ENCODE measurements around the gene MIPOL1.

The MIPOL1 gene

DNA sequence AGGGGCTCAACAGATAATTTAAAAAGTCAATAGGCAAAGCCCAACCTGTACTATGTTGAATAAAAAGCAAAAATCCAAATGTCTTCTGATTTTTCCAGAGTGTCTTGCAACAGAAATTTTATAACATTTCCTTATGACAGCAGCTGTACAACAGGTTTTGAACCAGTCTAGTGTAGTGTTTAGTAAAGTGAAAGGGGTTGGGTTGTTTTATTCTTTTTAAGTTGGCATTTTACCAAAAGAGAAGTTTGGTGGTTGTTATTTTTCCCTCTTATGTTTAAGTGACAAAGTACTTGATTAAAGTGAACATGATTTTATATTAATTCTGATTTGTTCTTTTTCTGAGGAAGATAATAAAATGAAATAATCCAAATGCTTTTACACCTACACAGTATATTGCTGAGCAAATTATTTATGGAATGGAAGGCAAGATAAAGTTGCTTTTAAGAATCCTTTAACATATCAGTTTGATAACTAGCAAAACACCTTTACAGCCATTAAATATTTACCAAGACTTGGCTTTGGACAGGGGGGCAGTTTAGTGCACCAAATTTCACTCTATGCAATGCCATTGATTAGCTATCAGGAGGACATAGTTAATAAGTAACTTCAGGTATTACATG lies 268.4 kb downstream of the MIPOL1 start:
- Mint-ChIP-seq H3K36me3 (ENCODE audit: low read depth) (no peaks in the 10 kb centered on the region), H3K9me3 (peaks cover 36% of the 10 kb centered on the region), H3K27ac (no peak overlapping the region), H3K4me3 (no peak overlapping the region), H3K27me3 (no peaks in the 10 kb centered on the region), H3K4me1 (ENCODE audit: low read depth) (no peaks in the 10 kb centered on the region)
- intact Hi-C loops (cut with micrococcal nuclease): no loop called here

GRCh38 chr14:37466623-37467088 lies 268.9 kb downstream of the MIPOL1 start:
- Mint-ChIP-seq H3K27me3 (no peaks in the 10 kb centered on the region), H3K4me3 (no peak overlapping the region), H3K27ac (no peak overlapping the region), H3K36me3 (ENCODE audit: low read depth) (no peaks in the 10 kb centered on the region), H3K4me1 (ENCODE audit: low read depth) (no peaks in the 10 kb centered on the region), H3K9me3 (peaks cover 31% of the 10 kb centered on the region)
- intact Hi-C loops (cut with micrococcal nuclease): no loop called here

- Mint-ChIP-seq H3K4me3 (no peak overlapping the region), H3K9me3 (peaks cover 33% of the 10 kb centered on the region), H3K36me3 (ENCODE audit: low read depth) (no peaks in the 10 kb centered on the region), H3K27ac (no peak overlapping the region), H3K4me1 (ENCODE audit: low read depth) (no peaks in the 10 kb centered on the region), H3K27me3 (no peaks in the 10 kb centered on the region)
- intact Hi-C loops (cut with micrococcal nuclease): no loop called here
Measured at GRCh38 chr14:37469650-37470049, 271.9 kb downstream of the MIPOL1 start.

- intact Hi-C loops (cut with micrococcal nuclease): no loop called here
- no peaks in the 10 kb centered on the region for H3K27me3 Mint-ChIP-seq
- peaks cover 34% of the 10 kb centered on the region for H3K9me3 Mint-ChIP-seq
- H3K36me3 Mint-ChIP-seq (ENCODE audit: low read depth): no peaks in the 10 kb centered on the region
- no peak overlapping the region for H3K4me3 Mint-ChIP-seq
- no peak overlapping the region for H3K27ac Mint-ChIP-seq
- H3K4me1 Mint-ChIP-seq (ENCODE audit: low read depth): no peaks in the 10 kb centered on the region
Measured at GRCh38 chr14:37470251-37470650, 272.5 kb downstream of the MIPOL1 start.

- intact Hi-C loops (cut with micrococcal nuclease): no loop called here
- H3K27ac Mint-ChIP-seq: no peak overlapping the region
- no peaks in the 10 kb centered on the region for H3K27me3 Mint-ChIP-seq
- no peaks in the 10 kb centered on the region for H3K36me3 Mint-ChIP-seq (ENCODE audit: low read depth)
- H3K4me1 Mint-ChIP-seq (ENCODE audit: low read depth): no peaks in the 10 kb centered on the region
- no peak overlapping the region for H3K4me3 Mint-ChIP-seq
- H3K9me3 Mint-ChIP-seq: peaks cover 49% of the 10 kb centered on the region
Measured at GRCh38 chr14:37472906-37473305, 275.2 kb downstream of the MIPOL1 start.

DNA sequence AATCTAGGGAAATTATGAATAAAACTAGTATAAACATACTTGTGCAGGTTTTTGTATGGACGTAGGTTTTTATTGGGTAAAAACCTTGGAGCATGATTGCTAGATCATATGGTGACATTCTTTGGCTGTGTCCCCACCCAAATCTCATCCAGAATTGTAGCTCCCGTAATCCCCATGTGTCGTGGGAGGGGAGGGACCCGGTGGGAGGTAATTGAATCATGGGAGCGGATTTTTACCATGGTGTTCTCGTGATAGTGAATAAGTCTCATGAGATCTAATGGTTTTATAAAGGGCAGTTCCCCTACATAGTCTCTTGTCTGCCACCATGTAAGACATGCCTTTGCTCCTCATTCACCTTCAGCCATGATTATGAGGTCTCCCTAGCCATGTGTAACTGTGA lies 276.5 kb downstream of the MIPOL1 start:
- Mint-ChIP-seq H3K27ac (no peak overlapping the region), H3K9me3 (peaks cover 62% of the 10 kb centered on the region), H3K4me3 (no peak overlapping the region), H3K27me3 (no peaks in the 10 kb centered on the region), H3K4me1 (ENCODE audit: low read depth) (no peaks in the 10 kb centered on the region), H3K36me3 (ENCODE audit: low read depth) (no peaks in the 10 kb centered on the region)
- intact Hi-C loops (cut with micrococcal nuclease): no loop called here

DNA sequence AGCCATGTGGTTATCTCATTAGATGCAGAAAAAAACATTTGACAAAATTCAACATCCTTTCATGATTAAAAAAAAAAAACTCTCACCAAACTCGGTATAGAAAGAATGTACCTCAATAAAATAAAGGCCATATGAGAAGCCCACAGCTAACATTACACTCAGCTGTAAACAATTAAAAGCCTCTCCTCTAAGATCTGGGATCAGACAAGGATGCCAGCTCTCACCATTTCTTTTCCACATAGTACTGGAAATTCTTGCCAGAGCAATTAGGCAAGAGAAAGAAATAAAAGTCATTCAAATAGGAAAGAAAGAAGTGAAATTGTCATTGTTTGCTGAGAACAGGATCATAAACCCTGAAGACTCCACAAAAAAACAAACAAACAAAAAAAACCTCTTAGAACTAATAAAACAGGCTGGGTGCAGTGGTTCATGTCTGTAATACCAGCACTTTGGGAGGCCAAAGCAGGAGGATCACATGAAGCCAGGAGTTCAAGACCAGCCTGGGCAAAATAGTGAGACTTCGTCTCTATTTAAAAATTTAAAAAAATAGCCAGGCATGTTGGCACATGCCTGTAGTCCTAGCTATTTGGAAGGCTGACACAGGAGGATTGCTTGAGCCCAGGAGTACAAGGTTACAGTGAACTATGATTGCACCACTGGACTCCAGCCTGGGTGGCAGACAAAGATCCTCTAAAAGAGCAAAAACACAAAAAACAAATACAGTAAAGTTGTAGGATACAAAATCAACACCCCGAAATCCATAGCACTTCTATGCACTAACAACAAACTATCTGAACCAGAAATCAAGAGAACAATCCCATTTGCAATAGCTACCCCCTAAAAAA lies 282.9 kb downstream of the MIPOL1 start:
- intact Hi-C loops (cut with micrococcal nuclease): no loop called here
- H3K9me3 Mint-ChIP-seq: peaks cover 59% of the 10 kb centered on the region
- H3K27me3 Mint-ChIP-seq: no peaks in the 10 kb centered on the region
- H3K4me3 Mint-ChIP-seq: no peak overlapping the region
- no peaks in the 10 kb centered on the region for H3K4me1 Mint-ChIP-seq (ENCODE audit: low read depth)
- no peak overlapping the region for H3K27ac Mint-ChIP-seq
- no peaks in the 10 kb centered on the region for H3K36me3 Mint-ChIP-seq (ENCODE audit: low read depth)

- H3K9me3 Mint-ChIP-seq: peaks cover 53% of the 10 kb centered on the region
- H3K27ac Mint-ChIP-seq: no peak overlapping the region
- H3K4me3 Mint-ChIP-seq: no peak overlapping the region
- no peaks in the 10 kb centered on the region for H3K27me3 Mint-ChIP-seq
- no peaks in the 10 kb centered on the region for H3K36me3 Mint-ChIP-seq (ENCODE audit: low read depth)
- intact Hi-C loops (cut with micrococcal nuclease): no loop called here
- no peaks in the 10 kb centered on the region for H3K4me1 Mint-ChIP-seq (ENCODE audit: low read depth)
Measured at GRCh38 chr14:37482428-37482827, 284.7 kb downstream of the MIPOL1 start.

- intact Hi-C loops (cut with micrococcal nuclease): no loop called here
- Mint-ChIP-seq H3K4me3 (no peak overlapping the region), H3K27ac (no peak overlapping the region), H3K27me3 (no peaks in the 10 kb centered on the region), H3K36me3 (ENCODE audit: low read depth) (no peaks in the 10 kb centered on the region), H3K4me1 (ENCODE audit: low read depth) (no peaks in the 10 kb centered on the region), H3K9me3 (peaks cover 40% of the 10 kb centered on the region)
Measured at GRCh38 chr14:37483672-37484071, 285.9 kb downstream of the MIPOL1 start.

GRCh38 chr14:37490607-37491006 lies 292.9 kb downstream of the MIPOL1 start:
- Mint-ChIP-seq H3K9me3 (no peaks in the 10 kb centered on the region), H3K4me3 (no peak overlapping the region), H3K36me3 (ENCODE audit: low read depth) (no peaks in the 10 kb centered on the region), H3K27ac (no peak overlapping the region), H3K4me1 (ENCODE audit: low read depth) (no peaks in the 10 kb centered on the region), H3K27me3 (no peaks in the 10 kb centered on the region)
- intact Hi-C loops (cut with micrococcal nuclease): no loop called here

DNA sequence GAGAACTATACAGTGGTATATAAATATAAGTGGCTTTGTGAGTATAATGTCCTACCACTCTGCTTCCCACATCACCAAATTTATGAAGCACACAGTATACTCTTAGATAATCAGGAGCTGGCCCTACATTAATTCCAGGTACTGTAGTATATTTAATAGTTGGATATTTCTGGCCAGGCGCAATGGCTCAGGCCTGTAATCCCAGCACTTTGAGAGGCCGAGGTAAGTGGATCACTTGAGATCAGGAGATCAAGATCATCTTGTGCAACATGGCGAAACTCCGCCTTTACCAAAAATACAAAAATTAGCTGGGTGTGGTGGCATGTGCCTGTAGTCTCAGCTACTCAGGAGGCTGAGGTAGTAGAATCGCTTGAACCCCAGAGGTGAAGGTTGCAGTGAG lies 293.3 kb downstream of the MIPOL1 start:
- no peak overlapping the region for H3K27ac Mint-ChIP-seq
- H3K4me3 Mint-ChIP-seq: no peak overlapping the region
- H3K9me3 Mint-ChIP-seq: no peaks in the 10 kb centered on the region
- H3K27me3 Mint-ChIP-seq: no peaks in the 10 kb centered on the region
- no peaks in the 10 kb centered on the region for H3K4me1 Mint-ChIP-seq (ENCODE audit: low read depth)
- H3K36me3 Mint-ChIP-seq (ENCODE audit: low read depth): no peaks in the 10 kb centered on the region
- intact Hi-C loops (cut with micrococcal nuclease): no loop called here

DNA sequence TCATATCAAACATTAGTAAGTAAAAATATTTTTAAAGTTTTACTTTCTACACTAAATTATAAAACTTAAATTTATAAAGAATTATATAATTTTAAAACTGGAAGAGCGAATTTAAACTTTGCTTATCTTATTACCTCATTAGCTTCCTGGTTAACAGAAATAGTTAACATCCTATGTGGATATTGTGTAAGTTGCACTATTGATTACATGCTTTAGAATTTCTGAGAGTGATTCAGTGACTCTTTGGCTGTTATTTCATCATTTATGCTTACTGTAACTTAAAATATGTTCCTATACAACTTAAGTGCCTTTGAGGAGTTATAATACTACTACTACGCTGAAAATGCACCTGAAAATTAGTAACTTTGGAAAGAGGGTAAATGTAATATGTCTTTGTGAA lies 295.9 kb downstream of the MIPOL1 start:
- no peaks in the 10 kb centered on the region for H3K27me3 Mint-ChIP-seq
- no peak overlapping the region for H3K27ac Mint-ChIP-seq
- H3K9me3 Mint-ChIP-seq: no peaks in the 10 kb centered on the region
- intact Hi-C loops (cut with micrococcal nuclease): no loop called here
- H3K4me3 Mint-ChIP-seq: no peak overlapping the region
- no peaks in the 10 kb centered on the region for H3K4me1 Mint-ChIP-seq (ENCODE audit: low read depth)
- H3K36me3 Mint-ChIP-seq (ENCODE audit: low read depth): no peaks in the 10 kb centered on the region

DNA sequence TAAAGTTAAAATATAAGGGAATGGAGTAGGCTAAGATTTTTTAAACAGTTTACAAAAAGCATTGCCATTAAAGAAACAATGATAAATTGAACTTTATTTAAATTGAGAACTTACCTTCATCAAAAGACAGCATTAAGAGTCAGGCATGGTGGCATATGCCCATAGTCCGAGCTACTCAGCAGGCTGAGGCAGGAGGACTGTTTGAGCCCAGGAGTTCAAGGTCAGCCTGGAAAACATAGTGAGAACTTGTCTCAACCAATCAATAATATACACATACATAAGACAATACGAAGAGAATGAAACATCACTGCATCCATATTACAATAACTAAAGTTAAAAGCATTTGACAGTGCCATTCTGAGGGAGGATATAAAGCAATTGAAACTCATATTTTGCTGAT lies 299.7 kb downstream of the MIPOL1 start:
- no peak overlapping the region for H3K27ac Mint-ChIP-seq
- peaks cover 9% of the 10 kb centered on the region for H3K9me3 Mint-ChIP-seq
- no peaks in the 10 kb centered on the region for H3K36me3 Mint-ChIP-seq (ENCODE audit: low read depth)
- no peaks in the 10 kb centered on the region for H3K4me1 Mint-ChIP-seq (ENCODE audit: low read depth)
- intact Hi-C loops (cut with micrococcal nuclease): no loop called here
- H3K4me3 Mint-ChIP-seq: no peak overlapping the region
- no peaks in the 10 kb centered on the region for H3K27me3 Mint-ChIP-seq

- no peak overlapping the region for H3K27ac Mint-ChIP-seq
- no peak overlapping the region for H3K4me3 Mint-ChIP-seq
- H3K36me3 Mint-ChIP-seq (ENCODE audit: low read depth): no peaks in the 10 kb centered on the region
- H3K4me1 Mint-ChIP-seq (ENCODE audit: low read depth): no peaks in the 10 kb centered on the region
- H3K27me3 Mint-ChIP-seq: no peaks in the 10 kb centered on the region
- H3K9me3 Mint-ChIP-seq: peaks cover 39% of the 10 kb centered on the region
- intact Hi-C loops (cut with micrococcal nuclease): no loop called here
Measured at GRCh38 chr14:37501877-37502276, 304.1 kb downstream of the MIPOL1 start.

Measured in dendritic cell treated with granulocyte-macrophage colony-stimulating factor and Interleukin-4, amounts not matched to agents 40 ng/mL and 50 ng/mL, for 4 days (primary cell).